Retinal pigment epithelial cell (primary cell): ENCODE results near the gene KIF17.

ENCODE experiments used
- DNase-seq: peaks from one replicate; pipeline ENCODE4 v3.0.0-alpha.2; 2010; ENCODE audit warnings: low read depth
- H3K4me3 ChIP-seq: 2 replicates; pipeline ENCODE4 v1.5.1; 2011; ENCODE audit warnings: mild to moderate bottlenecking, low read length, control low read depth, moderate library complexity
- CTCF ChIP-seq: conservative IDR thresholded peaks from 2 replicates; pipeline ENCODE4 v1.5.1; 2011; ENCODE audit warnings: low read depth, low read length, control low read depth, inconsistent platforms

The KIF17 gene

GRCh38 chr1:20658166-20658915, 59.5 kb downstream of the KIF17 start:
- no peak for TF ChIP-seq CTCF
- no peak overlapping the region for H3K4me3 ChIP-seq
- DNase-seq: no peak

GRCh38 chr1:20657024-20657423, 60.8 kb downstream of the KIF17 start:
- H3K4me3 ChIP-seq: no peak overlapping the region
- TF ChIP-seq CTCF: no peak
- DNase-seq: no peak

GRCh38 chr1:20654104-20654690, 63.6 kb downstream of the KIF17 start:
- TF ChIP-seq CTCF: no peak
- H3K4me3 ChIP-seq: no peak overlapping the region
- no peak for DNase-seq

GRCh38 chr1:20652300-20652699, 65.5 kb downstream of the KIF17 start:
- no peak overlapping the region for H3K4me3 ChIP-seq
- TF ChIP-seq CTCF: no peak
- DNase-seq: no peak

- no peak overlapping the region for H3K4me3 ChIP-seq
- TF ChIP-seq CTCF: no peak
- no peak for DNase-seq
Measured at GRCh38 chr1:20648946-20649345, 68.9 kb downstream of the KIF17 start.

- TF ChIP-seq CTCF: no peak
- H3K4me3 ChIP-seq: no peak overlapping the region
- no peak for DNase-seq
Measured at GRCh38 chr1:20648438-20648837, 69.4 kb downstream of the KIF17 start.

GRCh38 chr1:20645414-20645813, 72.4 kb downstream of the KIF17 start:
- H3K4me3 ChIP-seq: no peak overlapping the region
- no peak for TF ChIP-seq CTCF
- no peak for DNase-seq
